Activated B cell treated with CpG ODN at 0.5 μM for 24 hours (primary cell): ENCODE results near the gene APCDD1. TPM values are rescaled to one million over a fixed set of nuclear protein-coding genes. Genes with fewer than 3 reads are reported as not detected.
"Not testable (repeated sequence)": the region's sequence is repeated elsewhere in the genome, so short reads cannot be mapped to it uniquely, and the experiment has no call there.

Experiments
- ATAC-seq: fragments of 200-7000 bp; cut with Tn5 transposase; one replicate; pipeline ENCODE4 v1.10.0; 2021; ENCODE audit warnings: low read depth, mild to moderate bottlenecking, moderate library complexity
- CTCF ChIA-PET: fragments of 350-600 bp; sonication (Branson Sonifier 250); formaldehyde crosslinking; loops from one replicate; lab custom pipeline; 2021; ENCODE audit warnings: antibody characterized with exemption; lab: Charles Lee
- POLR2A ChIA-PET: fragments of 350-600 bp; sonication (Branson Sonifier 250); formaldehyde crosslinking; loops from one replicate; lab custom pipeline; 2021; ENCODE audit warnings: antibody characterized with exemption; lab: Charles Lee
- DNase-seq: peaks from one replicate; pipeline ENCODE4 v3.0.0; 2022
- H3K27ac Mint-ChIP-seq: one replicate; pipeline ENCODE4 v1.8.0; 2020; ENCODE audit warnings: mixed read lengths
- H3K27me3 Mint-ChIP-seq: one replicate; pipeline ENCODE4 v1.8.0; 2021; ENCODE audit warnings: mixed read lengths
- H3K36me3 Mint-ChIP-seq: one replicate; pipeline ENCODE4 v1.8.0; 2021; ENCODE audit warnings: low read depth, mixed read lengths
- H3K4me1 Mint-ChIP-seq: one replicate; pipeline ENCODE4 v1.8.0; 2021; ENCODE audit warnings: mixed read lengths
- H3K4me3 Mint-ChIP-seq: one replicate; pipeline ENCODE4 v1.8.0; 2020; ENCODE audit warnings: mild to moderate bottlenecking, mixed read lengths
- H3K9me3 Mint-ChIP-seq: one replicate; pipeline ENCODE4 v1.8.0; 2020; ENCODE audit warnings: mixed read lengths
- CTCF ChIP-seq: fragments of 200-600 bp; IDR thresholded peaks from one replicate; pipeline ENCODE4 v1.8.0; 2022; ENCODE audit warnings: antibody characterized with exemption, mild to moderate bottlenecking
- intact Hi-C: fragments of 100-400 bp; cut with micrococcal nuclease; formaldehyde crosslinking; loops from one replicate; pipeline ENCODE4 v1.15.1; 2024
- total RNA-seq: library from RNA; stranded (reverse); gene quantifications from 2 replicates; pipeline ENCODE4 v1.2.3, GENCODE V29; 2022

The APCDD1 gene
- total RNA-seq, 1 donor from 2014 or later: 0.38 TPM

- TF ChIP-seq CTCF: no peak
- POLR2A ChIA-PET: no interaction called here
- intact Hi-C loops: no loop called here
- Mint-ChIP-seq H3K27me3 (peaks cover 25% of the 10 kb centered on the region), H3K4me3 (no peak overlapping the region), H3K27ac (no peak overlapping the region), H3K4me1 (peaks cover 9% of the 10 kb centered on the region), H3K9me3 (peaks cover 2% of the 10 kb centered on the region), H3K36me3 (no peaks in the 10 kb centered on the region)
- no peak for DNase-seq
- ATAC-seq: no peak
- CTCF ChIA-PET: no interaction called here
Observed at GRCh38 chr18:10460414-10461018, 6.1 kb downstream of the APCDD1 start.

- CTCF ChIA-PET: no interaction called here
- no peak for TF ChIP-seq CTCF
- H3K27ac Mint-ChIP-seq: no peak overlapping the region
- H3K27me3 Mint-ChIP-seq: peaks cover 13% of the 10 kb centered on the region
- ATAC-seq (no peak), DNase-seq (no peak)
- H3K4me1 Mint-ChIP-seq: peaks cover 2% of the 10 kb centered on the region
- POLR2A ChIA-PET: no interaction called here
- H3K4me3 Mint-ChIP-seq: no peak overlapping the region
- intact Hi-C loops: no loop called here
- H3K36me3 Mint-ChIP-seq: no peaks in the 10 kb centered on the region
- peaks cover 2% of the 10 kb centered on the region for H3K9me3 Mint-ChIP-seq
Observed at GRCh38 chr18:10461989-10462388, 7.6 kb downstream of the APCDD1 start.

GRCh38 chr18:10462597-10462996 lies 8.2 kb downstream of the APCDD1 start:
- intact Hi-C loops: no loop called here
- Mint-ChIP-seq H3K27ac (no peak overlapping the region), H3K4me1 (peaks cover 2% of the 10 kb centered on the region), H3K9me3 (peaks cover 2% of the 10 kb centered on the region), H3K27me3 (peaks cover 13% of the 10 kb centered on the region), H3K36me3 (no peaks in the 10 kb centered on the region), H3K4me3 (no peak overlapping the region)
- CTCF ChIA-PET: no interaction called here
- no peak for DNase-seq
- POLR2A ChIA-PET: no interaction called here
- no peak for TF ChIP-seq CTCF
- no peak for ATAC-seq

GRCh38 chr18:10463096-10463495 lies 8.7 kb downstream of the APCDD1 start:
- H3K4me3 Mint-ChIP-seq: no peak overlapping the region
- DNase-seq: no peak

GRCh38 chr18:10463741-10464140 lies 9.3 kb downstream of the APCDD1 start:
- H3K27ac Mint-ChIP-seq: no peak overlapping the region
- TF ChIP-seq CTCF: no peak
- peaks cover 9% of the 10 kb centered on the region for H3K27me3 Mint-ChIP-seq
- H3K4me1 Mint-ChIP-seq: peaks cover 2% of the 10 kb centered on the region
- no peaks in the 10 kb centered on the region for H3K36me3 Mint-ChIP-seq
- ChIA-PET POLR2A (no interaction called here), CTCF (no interaction called here)
- ATAC-seq: no peak
- peaks cover 2% of the 10 kb centered on the region for H3K9me3 Mint-ChIP-seq
- DNase-seq: no peak
- intact Hi-C loops: no loop called here
- no peak overlapping the region for H3K4me3 Mint-ChIP-seq

More at GRCh38 chr18:10463096-10463495, 8.7 kb downstream of the APCDD1 start:
- no peak for ATAC-seq
- Mint-ChIP-seq H3K9me3 (peaks cover 2% of the 10 kb centered on the region), H3K27me3 (peaks cover 13% of the 10 kb centered on the region), H3K4me1 (peaks cover 2% of the 10 kb centered on the region), H3K27ac (no peak overlapping the region), H3K36me3 (no peaks in the 10 kb centered on the region)
- CTCF ChIA-PET: no interaction called here
- TF ChIP-seq CTCF: no peak
- intact Hi-C loops: no loop called here
- POLR2A ChIA-PET: no interaction called here

GRCh38 chr18:10464161-10464648 lies 9.8 kb downstream of the APCDD1 start:
- intact Hi-C loops, H3K4me3 Mint-ChIP-seq, DNase-seq, H3K9me3 Mint-ChIP-seq, H3K27me3 Mint-ChIP-seq, H3K36me3 Mint-ChIP-seq, H3K27ac Mint-ChIP-seq, POLR2A ChIA-PET, CTCF ChIA-PET, H3K4me1 Mint-ChIP-seq, ATAC-seq: not testable (repeated sequence)
